ENCODE measurements around the gene KLHDC2. TPM values are rescaled to one million over a fixed set of nuclear protein-coding genes. Genes with fewer than 3 reads are reported as not detected.
A peak's percentile ranks its signal among the peaks of the same experiment; 100 is the strongest.
"Not testable (repeated sequence)": the region's sequence is repeated elsewhere in the genome, so short reads cannot be mapped to it uniquely, and the experiment has no call there.

Gene KLHDC2
- 10 to 100 TPM; 61.3 to 68.1 (median 63.8) TPM for polyA plus RNA-seq

- H3K36me3 Mint-ChIP-seq: peaks cover 0 to 4% (median 0%) of the 10 kb centered on the region in 3 donors
- H3K9me3 Mint-ChIP-seq: no peaks in the 10 kb centered on the region
- peak within 1 kb of the TSS; percentile 94 to 98 (median 97) for H3K4me3 Mint-ChIP-seq
- peaks cover 12 to 19% (median 13%) of the 10 kb centered on the region in 3 donors for H3K27me3 Mint-ChIP-seq (ENCODE audit: low read depth in 3 of 3)
- DNase-seq: peak; percentile 88 to 90 (median 90)
- peaks cover 27 to 42% of the 10 kb centered on the region in 2 donors for H3K4me1 Mint-ChIP-seq
- peak within 1 kb of the TSS; percentile 98 to 100 (median 99) for H3K27ac Mint-ChIP-seq
Measured at GRCh38 chr14:49767571-49768300, at the start of gene KLHDC2. Gene KLHDC2, plus strand, starts transcription at chr14:49768153. Its CDS starts 316 bp downstream, at chr14:49768469.

- Mint-ChIP-seq H3K9me3 (no peaks in the 10 kb centered on the region), H3K27me3 (ENCODE audit: low read depth in 3 of 3) (peaks cover 0 to 1% (median 0%) of the 10 kb centered on the region in 3 donors), H3K4me1 (no peaks in the 10 kb centered on the region), H3K4me3 (no peak overlapping the region), H3K27ac (no peak overlapping the region), H3K36me3 (peaks cover 30 to 40% (median 39%) of the 10 kb centered on the region in 3 donors)
- no peak for DNase-seq
Measured at GRCh38 chr14:49720744-49721143, 47.2 kb upstream of the KLHDC2 start.

- not testable (repeated sequence) for H3K9me3 Mint-ChIP-seq; H3K4me3 Mint-ChIP-seq; H3K27ac Mint-ChIP-seq; DNase-seq; H3K4me1 Mint-ChIP-seq; H3K27me3 Mint-ChIP-seq (ENCODE audit: low read depth in 3 of 3)
- H3K36me3 Mint-ChIP-seq: peaks cover 30 to 46% (median 37%) of the 10 kb centered on the region in 3 donors
Measured at GRCh38 chr14:49721733-49722435, 46.1 kb upstream of the KLHDC2 start.

- peaks cover 15 to 38% (median 26%) of the 10 kb centered on the region in 3 donors for H3K36me3 Mint-ChIP-seq
- peaks cover 0 to 1% (median 0%) of the 10 kb centered on the region in 3 donors for H3K27me3 Mint-ChIP-seq (ENCODE audit: low read depth in 3 of 3)
- DNase-seq: no peak
- no peak overlapping the region for H3K4me3 Mint-ChIP-seq
- no peaks in the 10 kb centered on the region for H3K9me3 Mint-ChIP-seq
- no peaks in the 10 kb centered on the region for H3K4me1 Mint-ChIP-seq
- H3K27ac Mint-ChIP-seq: no peak overlapping the region
Measured at GRCh38 chr14:49727171-49727570, 40.8 kb upstream of the KLHDC2 start.

- H3K4me1 Mint-ChIP-seq: no peaks in the 10 kb centered on the region
- no peak overlapping the region for H3K4me3 Mint-ChIP-seq
- H3K36me3 Mint-ChIP-seq: peaks cover 6 to 40% (median 28%) of the 10 kb centered on the region in 3 donors
- H3K9me3 Mint-ChIP-seq: no peaks in the 10 kb centered on the region
- DNase-seq: no peak
- no peaks in the 10 kb centered on the region for H3K27me3 Mint-ChIP-seq (ENCODE audit: low read depth in 3 of 3)
- H3K27ac Mint-ChIP-seq: peak overlapping the region in 1 of 6 donors; percentile 13
Measured at GRCh38 chr14:49732896-49733295, 35.1 kb upstream of the KLHDC2 start.

- Mint-ChIP-seq H3K36me3 (peaks cover 6 to 36% (median 28%) of the 10 kb centered on the region in 3 donors), H3K4me1 (no peaks in the 10 kb centered on the region), H3K27ac (no peak overlapping the region), H3K9me3 (no peaks in the 10 kb centered on the region), H3K27me3 (ENCODE audit: low read depth in 3 of 3) (no peaks in the 10 kb centered on the region), H3K4me3 (no peak overlapping the region)
- no peak for DNase-seq
Measured at GRCh38 chr14:49733836-49734235, 34.1 kb upstream of the KLHDC2 start.

- not testable (repeated sequence) for H3K27ac Mint-ChIP-seq; DNase-seq; H3K9me3 Mint-ChIP-seq; H3K27me3 Mint-ChIP-seq (ENCODE audit: low read depth in 3 of 3); H3K4me3 Mint-ChIP-seq; H3K4me1 Mint-ChIP-seq
- peaks cover 6 to 27% (median 26%) of the 10 kb centered on the region in 3 donors for H3K36me3 Mint-ChIP-seq
Measured at GRCh38 chr14:49735669-49736068, 32.3 kb upstream of the KLHDC2 start.

- Mint-ChIP-seq H3K27ac (peak overlapping the region in 1 of 6 donors; percentile 14), H3K4me1 (no peaks in the 10 kb centered on the region), H3K4me3 (no peak overlapping the region), H3K9me3 (no peaks in the 10 kb centered on the region), H3K27me3 (ENCODE audit: low read depth in 3 of 3) (no peaks in the 10 kb centered on the region), H3K36me3 (peaks cover 4 to 39% (median 23%) of the 10 kb centered on the region in 3 donors)
- no peak for DNase-seq
Measured at GRCh38 chr14:49745191-49745590, 22.8 kb upstream of the KLHDC2 start.

GRCh38 chr14:49746476-49746875 is 21.5 kb upstream of the KLHDC2 start:
- H3K4me3 Mint-ChIP-seq; H3K9me3 Mint-ChIP-seq; H3K4me1 Mint-ChIP-seq; DNase-seq; H3K27me3 Mint-ChIP-seq (ENCODE audit: low read depth in 3 of 3): not testable (repeated sequence)
- peak overlapping the region in 1 of 6 donors; percentile 77 for H3K27ac Mint-ChIP-seq
- H3K36me3 Mint-ChIP-seq: peaks cover 4 to 39% (median 22%) of the 10 kb centered on the region in 3 donors

GRCh38 chr14:49754570-49755097 is 13.3 kb upstream of the KLHDC2 start:
- no peaks in the 10 kb centered on the region for H3K27me3 Mint-ChIP-seq (ENCODE audit: low read depth in 3 of 3)
- no peak for DNase-seq
- no peaks in the 10 kb centered on the region for H3K9me3 Mint-ChIP-seq
- no peak overlapping the region for H3K27ac Mint-ChIP-seq
- peaks cover 0 to 10% (median 4%) of the 10 kb centered on the region in 3 donors for H3K36me3 Mint-ChIP-seq
- no peaks in the 10 kb centered on the region for H3K4me1 Mint-ChIP-seq
- H3K4me3 Mint-ChIP-seq: no peak overlapping the region

GRCh38 chr14:49755378-49755777 is 12.6 kb upstream of the KLHDC2 start:
- H3K27ac Mint-ChIP-seq: no peak overlapping the region
- no peaks in the 10 kb centered on the region for H3K4me1 Mint-ChIP-seq
- no peak for DNase-seq
- H3K4me3 Mint-ChIP-seq: no peak overlapping the region
- H3K9me3 Mint-ChIP-seq: no peaks in the 10 kb centered on the region
- H3K27me3 Mint-ChIP-seq (ENCODE audit: low read depth in 3 of 3): no peaks in the 10 kb centered on the region
- peaks cover 0 to 10% (median 4%) of the 10 kb centered on the region in 3 donors for H3K36me3 Mint-ChIP-seq

- no peak for DNase-seq
- H3K4me1 Mint-ChIP-seq: peaks cover 4 to 5% of the 10 kb centered on the region in 2 donors
- H3K4me3 Mint-ChIP-seq: no peak overlapping the region
- H3K27me3 Mint-ChIP-seq (ENCODE audit: low read depth in 3 of 3): peaks cover 3 to 8% (median 6%) of the 10 kb centered on the region in 3 donors
- no peaks in the 10 kb centered on the region for H3K9me3 Mint-ChIP-seq
- no peaks in the 10 kb centered on the region for H3K36me3 Mint-ChIP-seq
- no peak overlapping the region for H3K27ac Mint-ChIP-seq
Measured at GRCh38 chr14:49761839-49762551, 6.0 kb upstream of the KLHDC2 start.

- peaks cover 0 to 4% (median 0%) of the 10 kb centered on the region in 3 donors for H3K36me3 Mint-ChIP-seq
- DNase-seq: no peak
- peak overlapping the region; percentile 95 to 100 (median 98) for H3K27ac Mint-ChIP-seq
- no peaks in the 10 kb centered on the region for H3K9me3 Mint-ChIP-seq
- peaks cover 12 to 22% (median 13%) of the 10 kb centered on the region in 3 donors for H3K27me3 Mint-ChIP-seq (ENCODE audit: low read depth in 3 of 3)
- H3K4me1 Mint-ChIP-seq: peaks cover 27 to 42% of the 10 kb centered on the region in 2 donors
- H3K4me3 Mint-ChIP-seq: peak overlapping the region; percentile 91 to 98 (median 97)
Measured at GRCh38 chr14:49766839-49767238, 1.1 kb upstream of the KLHDC2 start.
